ENCODE data around the gene RALGAPA1.
"Not testable (repeated sequence)": the region's sequence is repeated elsewhere in the genome, so short reads cannot be mapped to it uniquely, and the experiment has no call there.

The RALGAPA1 gene

DNA sequence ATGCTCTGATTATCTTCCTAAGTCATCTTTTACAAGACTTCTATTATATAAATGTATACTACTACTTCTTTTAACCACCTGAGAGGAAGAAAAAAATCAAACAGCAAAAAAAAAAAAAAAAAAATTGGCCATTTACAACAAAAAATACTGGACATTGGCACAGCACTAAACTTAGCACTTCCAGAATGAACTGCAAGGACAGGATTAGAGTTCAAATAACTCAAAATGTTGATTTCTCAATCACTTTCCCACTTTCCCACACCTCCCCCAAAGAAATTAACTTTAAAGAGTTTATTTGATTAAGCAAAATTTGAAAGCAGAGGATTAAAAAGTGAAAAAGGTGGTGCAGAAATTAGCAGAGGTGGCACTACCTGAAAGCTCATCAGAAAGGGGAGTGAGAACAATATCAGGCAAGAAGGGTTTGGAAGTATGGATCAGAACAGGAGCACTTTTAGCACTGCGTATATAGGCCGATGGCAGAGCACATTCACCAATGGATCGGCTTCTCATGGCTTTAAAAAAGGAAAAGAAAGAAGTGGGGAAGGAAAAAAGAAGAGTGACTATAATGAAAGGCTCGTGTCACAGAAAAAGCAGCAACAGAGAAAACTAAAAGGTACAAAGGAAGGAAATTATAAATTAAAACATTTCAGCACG is 109.2 kb downstream of the RALGAPA1 start:
- DNase-seq (ENCODE audit: low read depth, low spot score) = no peak

DNA sequence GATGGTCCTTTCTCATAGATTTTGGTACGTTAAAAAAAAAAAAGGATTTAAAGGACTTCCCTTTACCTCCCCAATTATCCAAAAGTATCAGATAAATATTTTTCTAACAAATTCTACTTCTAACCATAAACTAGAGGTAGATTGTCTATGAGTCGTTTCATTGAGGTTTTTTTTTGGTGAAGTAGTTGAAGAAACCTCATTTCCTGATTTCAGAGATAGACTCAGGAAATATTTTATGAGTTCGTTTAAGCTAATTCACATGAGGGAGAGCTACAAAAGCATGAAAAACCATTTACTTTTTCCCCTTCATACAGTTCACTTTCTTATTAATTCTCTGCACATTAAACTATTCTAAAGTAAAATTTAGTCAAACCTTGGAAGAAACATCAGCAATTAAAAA is 112.5 kb downstream of the RALGAPA1 start:
- no peak for DNase-seq (ENCODE audit: low read depth, low spot score)

DNA sequence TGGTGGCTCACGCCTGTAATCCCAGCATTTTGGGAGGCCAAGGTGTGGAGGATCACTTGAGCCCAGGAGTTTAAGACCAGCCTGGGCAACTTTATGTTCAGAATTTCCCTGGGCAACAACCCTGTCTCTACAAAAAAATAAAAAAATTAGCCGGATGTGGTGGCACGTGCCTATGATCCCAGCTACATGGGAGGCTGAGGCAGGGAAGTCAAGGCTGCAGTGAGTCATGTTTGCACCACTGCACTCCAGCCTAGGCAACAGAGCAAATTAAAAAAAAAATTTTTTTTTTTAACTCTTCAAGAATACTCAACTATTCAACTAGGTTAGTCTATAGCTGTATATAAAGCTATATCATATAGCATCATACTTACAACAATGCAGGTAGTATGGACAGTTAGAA is 113.0 kb downstream of the RALGAPA1 start:
- DNase-seq (ENCODE audit: low read depth, low spot score) = no peak

DNA sequence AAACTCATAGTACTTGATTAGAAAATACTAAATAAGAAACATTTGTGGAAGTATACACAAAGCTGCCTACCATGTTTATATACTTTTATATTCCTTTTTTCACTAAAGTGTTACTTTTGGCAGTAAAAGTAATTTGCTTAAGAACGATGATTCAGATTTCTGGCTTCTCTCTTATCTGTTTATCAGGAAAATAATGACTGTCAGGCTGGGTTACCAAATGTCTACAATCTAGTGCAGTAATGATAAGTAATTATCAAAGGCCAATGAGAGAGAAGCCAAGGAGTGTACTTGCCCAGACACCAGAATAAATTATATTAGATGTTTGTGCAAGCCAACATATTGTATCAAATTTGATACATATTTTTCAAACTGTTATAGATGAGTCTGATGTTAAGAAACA is 113.4 kb downstream of the RALGAPA1 start:
- no peak for DNase-seq (ENCODE audit: low read depth, low spot score)

DNA sequence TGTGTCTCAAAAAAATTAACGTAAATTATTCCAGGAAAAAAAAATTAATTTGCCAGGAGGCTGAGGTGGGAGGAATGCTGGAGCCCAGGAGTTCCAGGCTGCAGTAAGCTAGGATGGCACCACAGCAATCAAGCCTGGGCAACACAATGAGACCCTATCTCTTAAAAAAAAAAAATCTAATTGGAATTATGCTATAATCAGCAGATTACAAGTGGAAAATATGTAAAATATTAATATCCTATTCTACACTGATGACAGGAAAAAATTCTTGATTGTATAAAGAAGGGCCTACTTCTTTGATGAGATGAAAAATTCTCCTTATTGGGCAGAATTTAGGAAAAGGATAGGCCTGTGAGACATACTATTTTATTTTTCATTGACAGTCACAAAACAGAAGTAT is 114.0 kb downstream of the RALGAPA1 start:
- DNase-seq (ENCODE audit: low read depth, low spot score) = no peak

DNA sequence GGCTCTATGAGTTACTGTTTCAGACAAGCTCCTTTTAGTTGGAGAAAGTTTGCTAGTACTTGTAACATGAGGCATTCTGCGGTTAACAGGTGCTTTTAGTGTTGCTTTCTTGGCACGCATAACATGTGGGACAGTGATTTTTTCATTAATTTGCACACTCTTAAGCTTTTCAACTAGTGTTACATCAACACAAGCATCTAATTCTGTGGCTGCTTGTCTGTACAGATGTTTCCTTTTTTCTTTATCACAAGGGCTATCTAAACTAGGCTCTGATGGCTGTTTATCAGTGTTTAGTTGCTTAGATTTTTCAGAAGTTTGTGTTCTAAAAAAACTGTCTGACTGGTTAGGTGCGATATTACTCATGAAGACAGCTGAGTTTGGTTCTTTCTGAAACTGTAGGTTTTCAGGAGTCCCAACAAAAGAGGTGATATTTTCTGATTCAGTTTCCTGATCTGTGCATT is 120.1 kb downstream of the RALGAPA1 start:
- DNase-seq (ENCODE audit: low read depth, low spot score) = no peak

DNA sequence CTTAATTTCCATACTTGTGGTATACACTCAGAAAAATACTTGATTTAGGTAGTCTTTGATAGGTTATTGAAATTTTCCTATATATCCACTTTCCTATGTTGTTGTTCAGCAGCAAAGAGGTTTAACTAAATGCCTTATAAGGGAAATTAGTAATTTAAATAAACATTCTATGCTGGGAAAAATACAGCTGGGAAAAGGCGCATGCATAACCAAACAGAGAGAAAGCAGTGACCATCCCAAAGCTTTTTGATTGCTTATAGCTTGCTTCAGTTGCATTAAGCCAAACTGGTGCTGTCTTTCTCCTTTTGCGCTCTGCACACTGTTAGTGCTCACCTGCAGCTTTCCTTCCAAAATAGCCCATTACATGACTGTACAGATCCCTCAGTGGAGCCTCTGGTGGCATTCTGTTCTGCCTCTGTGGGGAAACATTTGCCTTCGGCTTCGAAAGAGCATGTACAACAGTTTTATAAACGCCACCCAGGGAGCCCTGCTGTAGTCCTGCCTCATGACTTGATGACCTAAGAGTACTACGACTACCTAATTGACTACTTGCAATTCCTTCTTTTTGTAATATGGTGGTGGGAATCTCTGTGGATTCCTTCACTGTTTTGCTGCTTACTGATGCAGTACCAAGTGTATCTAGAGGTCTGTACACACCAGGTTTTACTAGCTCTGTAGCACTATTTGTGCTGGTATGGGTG is 120.8 kb downstream of the RALGAPA1 start:
- DNase-seq (ENCODE audit: low read depth, low spot score) = no peak

DNA sequence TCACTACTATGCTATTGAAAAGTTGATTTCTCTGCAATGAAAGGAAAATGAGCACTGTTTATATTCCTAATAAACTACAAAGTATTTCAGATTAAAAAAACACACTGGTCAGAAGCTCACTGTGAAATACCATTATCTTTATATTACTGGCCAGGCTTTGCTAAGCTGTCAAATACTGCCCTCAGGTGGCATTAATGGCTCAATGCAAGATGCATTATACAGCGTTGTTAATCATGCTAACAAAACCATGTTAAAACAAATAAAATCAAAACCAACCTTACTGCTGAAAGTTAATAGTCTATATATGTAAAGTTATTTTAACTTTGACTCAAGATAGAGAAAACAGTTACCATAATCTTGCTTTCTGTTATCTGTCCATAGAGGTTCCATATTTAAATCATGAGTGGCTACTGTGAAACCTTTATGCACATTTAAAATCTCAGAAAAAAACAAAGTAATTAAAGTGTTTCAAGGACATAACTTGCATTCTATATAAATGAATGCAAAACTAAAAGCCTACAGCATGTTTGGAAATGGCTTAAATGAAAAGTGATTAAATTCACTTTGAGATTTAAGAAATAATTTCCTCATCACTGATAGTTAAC is 121.7 kb downstream of the RALGAPA1 start:
- no peak for DNase-seq (ENCODE audit: low read depth, low spot score)

- DNase-seq (ENCODE audit: low read depth, low spot score) = not testable (repeated sequence)
Observed at GRCh38 chr14:35683688-35684087, 125.4 kb downstream of the RALGAPA1 start.

- no peak for DNase-seq (ENCODE audit: low read depth, low spot score)
Observed at GRCh38 chr14:35682802-35683201, 126.3 kb downstream of the RALGAPA1 start.

- DNase-seq (ENCODE audit: low read depth, low spot score) = no peak
Observed at GRCh38 chr14:35678403-35679028, 130.6 kb downstream of the RALGAPA1 start.

DNA sequence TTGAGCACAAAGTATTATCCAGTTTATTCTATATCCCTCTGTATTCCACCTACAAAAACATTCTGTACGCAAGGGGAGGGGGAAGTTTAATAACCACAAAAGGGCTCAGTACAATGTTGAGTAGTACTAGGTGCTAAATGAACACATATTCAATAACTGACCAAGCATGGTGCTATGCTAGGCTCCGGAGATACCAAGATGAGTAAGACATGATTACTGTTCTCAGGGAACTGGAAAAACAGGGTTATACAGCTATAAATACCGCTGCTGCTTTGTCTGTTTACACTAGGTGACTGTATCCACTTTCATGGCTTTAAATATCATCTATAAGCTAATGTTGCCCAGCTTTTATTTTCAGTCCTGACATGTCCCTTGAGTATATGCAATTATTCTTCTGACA is 139.3 kb downstream of the RALGAPA1 start:
- DNase-seq (ENCODE audit: low read depth, low spot score) = no peak

DNA sequence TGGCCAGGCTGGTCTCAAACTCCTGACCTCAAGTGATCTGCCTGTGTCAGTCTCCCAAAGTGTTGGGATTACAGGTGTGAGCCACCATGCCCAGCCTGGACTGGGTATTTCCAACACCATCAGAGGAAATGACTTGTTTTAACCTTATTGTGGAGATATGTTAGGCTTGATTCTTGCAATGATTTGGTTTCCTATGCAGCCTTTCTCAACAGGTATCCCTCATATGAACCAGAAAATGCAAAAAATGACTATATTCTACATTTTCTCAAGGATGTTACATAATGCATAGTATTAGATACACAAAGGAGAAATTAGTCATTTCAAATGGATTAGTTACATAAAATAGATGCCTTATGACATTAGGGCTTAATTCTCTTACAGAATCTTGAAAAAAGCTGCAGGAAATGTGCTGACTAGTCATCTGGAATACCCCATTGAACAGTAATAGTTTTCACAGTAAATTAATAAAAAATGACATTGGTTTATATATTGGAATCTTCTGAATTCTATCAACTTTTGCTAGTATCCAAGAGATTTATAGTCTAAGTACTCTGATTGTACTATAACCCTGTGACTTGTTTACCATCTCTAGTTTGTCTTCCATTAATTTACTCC is 142.6 kb downstream of the RALGAPA1 start:
- no peak for DNase-seq (ENCODE audit: low read depth, low spot score)

DNA sequence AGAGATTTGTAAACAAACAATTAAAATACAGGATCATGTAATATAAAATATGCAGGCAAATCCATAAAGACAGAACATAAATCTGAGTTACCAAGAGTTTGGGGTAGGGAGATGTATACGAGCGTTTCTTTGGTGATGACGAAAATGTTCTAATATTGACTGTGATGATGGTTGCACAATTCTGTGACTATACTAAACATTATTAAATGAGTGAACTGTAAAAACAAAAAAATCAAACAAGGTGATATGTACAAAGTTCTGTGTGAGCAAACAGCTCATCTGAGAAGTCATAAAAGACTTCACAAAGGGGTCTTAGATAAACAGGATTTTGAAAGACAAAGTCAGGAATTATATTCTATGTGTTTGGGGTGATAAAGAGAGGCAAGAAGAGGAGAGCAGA is 147.2 kb downstream of the RALGAPA1 start:
- DNase-seq (ENCODE audit: low read depth, low spot score) = no peak

DNA sequence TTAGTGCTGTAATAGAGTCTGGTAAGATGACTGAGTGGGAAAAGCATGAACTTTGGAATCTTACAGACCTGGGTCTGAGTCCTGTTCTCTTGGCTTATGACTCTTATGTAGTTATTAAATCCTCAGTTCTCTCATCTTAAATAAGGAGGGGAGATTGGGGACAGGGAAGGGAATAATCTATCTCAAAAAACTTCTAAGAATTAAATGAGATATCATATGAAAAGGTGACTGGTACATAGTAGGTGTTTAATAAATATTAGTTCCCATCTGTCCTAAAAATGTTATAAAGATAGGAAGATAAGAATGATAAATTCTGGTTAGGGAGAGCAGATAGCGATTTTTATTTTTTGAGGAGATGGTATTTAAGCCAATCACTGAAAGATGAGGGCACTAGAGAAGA is 156.1 kb downstream of the RALGAPA1 start:
- DNase-seq (ENCODE audit: low read depth, low spot score) = no peak

- DNase-seq (ENCODE audit: low read depth, low spot score) = no peak
Observed at GRCh38 chr14:35643513-35643912, 165.6 kb downstream of the RALGAPA1 start.

DNA sequence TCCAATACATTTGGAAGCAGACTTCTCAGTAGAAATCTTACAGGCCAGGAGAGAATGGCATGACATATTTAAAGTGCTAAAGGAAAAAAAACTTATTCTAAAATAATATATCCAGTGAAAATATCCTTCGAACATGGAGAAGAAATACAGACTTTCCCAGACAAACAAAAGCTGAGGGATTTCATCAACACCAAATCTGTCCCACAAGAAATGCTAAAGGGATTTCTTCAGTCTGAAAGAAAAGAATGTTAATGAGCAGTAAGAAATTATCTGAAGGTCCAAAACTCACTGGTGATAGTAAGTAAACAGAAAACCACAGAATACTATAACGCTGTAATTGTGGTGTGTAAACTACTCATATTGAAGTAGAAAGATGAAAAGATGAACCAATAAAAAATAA is 171.2 kb downstream of the RALGAPA1 start:
- DNase-seq (ENCODE audit: low read depth, low spot score) = no peak

GRCh38 chr14:35637269-35637668 is 171.8 kb downstream of the RALGAPA1 start:
- no peak for DNase-seq (ENCODE audit: low read depth, low spot score)

DNA sequence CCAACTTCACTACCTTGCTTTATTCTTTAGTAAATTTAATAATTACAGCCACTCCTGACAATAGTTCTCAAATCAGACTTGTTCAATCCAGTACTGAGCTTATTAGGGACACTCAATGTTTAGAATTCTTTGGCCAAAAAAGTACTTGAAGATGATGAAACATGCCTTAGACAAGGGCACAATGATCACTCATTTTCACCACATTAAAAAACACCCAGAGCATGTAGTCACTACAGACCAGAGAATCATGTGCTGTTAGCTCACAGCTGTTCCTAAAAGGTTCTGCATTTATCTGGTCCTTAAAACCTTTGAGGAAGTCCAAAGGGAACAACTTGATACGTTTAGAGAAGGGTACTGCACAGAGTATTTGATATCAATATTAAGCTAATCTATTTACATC is 176.4 kb downstream of the RALGAPA1 start:
- DNase-seq (ENCODE audit: low read depth, low spot score) = no peak

DNA sequence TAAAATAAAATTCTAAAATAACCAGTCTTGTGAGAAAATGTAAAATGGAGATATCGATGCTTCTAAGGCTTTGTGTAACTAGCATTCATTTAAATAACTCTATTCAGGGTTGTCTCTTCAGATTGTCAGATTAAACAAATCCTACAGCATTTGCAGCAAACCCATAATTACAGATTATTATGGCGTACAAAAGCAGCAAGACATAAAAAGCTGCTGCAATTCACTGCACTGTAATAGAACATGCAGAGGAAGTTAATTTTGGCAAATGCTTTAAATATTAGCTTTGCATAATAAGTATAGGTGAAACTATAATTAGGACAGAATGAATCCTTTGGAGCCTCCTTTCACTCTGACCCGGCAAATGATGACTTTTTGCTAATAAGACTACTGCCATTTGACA is 176.8 kb downstream of the RALGAPA1 start:
- no peak for DNase-seq (ENCODE audit: low read depth, low spot score)

- no peak for DNase-seq (ENCODE audit: low read depth, low spot score)
Observed at GRCh38 chr14:35631071-35631805, 177.9 kb downstream of the RALGAPA1 start.
